Activated T-cell treated with anti-CD3 and anti-CD28 coated beads for 1 hour (primary cell): ENCODE data around the gene NPW.

Experiments used
- DNase-seq: peaks from one replicate; pipeline ENCODE4 v3.0.0-alpha.2; 2020; ENCODE audit warnings: low read depth

The NPW gene

DNA sequence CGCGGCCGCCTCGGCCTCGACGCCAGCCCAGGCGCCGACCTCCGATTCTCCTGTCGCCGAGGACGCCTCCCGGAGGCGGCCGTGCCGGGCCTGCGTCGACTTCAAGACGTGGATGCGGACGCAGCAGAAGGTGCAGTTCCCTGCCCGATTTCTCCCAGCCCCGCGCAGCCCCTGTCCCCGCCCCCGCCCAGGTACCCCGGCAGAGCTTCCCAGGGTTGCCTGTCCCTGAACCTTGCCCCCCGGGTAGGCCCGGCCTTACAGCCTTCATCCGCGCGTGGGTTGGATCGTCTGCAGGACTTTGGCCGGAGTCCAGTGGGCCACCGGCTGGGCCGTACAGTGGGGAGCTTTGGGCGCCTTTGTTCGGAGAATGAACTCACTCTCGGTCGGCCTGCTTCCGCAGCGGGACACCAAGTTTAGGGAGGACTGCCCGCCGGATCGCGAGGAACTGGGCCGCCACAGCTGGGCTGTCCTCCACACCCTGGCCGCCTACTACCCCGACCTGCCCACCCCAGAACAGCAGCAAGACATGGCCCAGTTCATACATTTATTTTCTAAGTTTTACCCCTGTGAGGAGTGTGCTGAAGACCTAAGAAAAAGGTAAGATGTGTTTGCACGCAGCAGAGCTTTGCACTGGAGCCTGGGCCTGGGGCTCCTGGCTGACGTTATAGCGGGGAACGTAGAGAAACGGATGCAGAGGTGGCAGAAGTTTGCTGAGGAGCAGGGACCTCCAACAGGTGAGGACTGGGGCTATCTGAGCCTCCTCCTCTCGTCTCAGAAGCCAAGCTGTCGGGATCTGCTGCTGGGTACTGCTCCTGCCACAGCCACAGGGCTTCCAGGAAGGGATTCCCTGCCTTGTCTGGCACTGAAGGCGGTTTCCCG lies 35.0 kb upstream of the NPW start:
- DNase-seq, result no peak

DNA sequence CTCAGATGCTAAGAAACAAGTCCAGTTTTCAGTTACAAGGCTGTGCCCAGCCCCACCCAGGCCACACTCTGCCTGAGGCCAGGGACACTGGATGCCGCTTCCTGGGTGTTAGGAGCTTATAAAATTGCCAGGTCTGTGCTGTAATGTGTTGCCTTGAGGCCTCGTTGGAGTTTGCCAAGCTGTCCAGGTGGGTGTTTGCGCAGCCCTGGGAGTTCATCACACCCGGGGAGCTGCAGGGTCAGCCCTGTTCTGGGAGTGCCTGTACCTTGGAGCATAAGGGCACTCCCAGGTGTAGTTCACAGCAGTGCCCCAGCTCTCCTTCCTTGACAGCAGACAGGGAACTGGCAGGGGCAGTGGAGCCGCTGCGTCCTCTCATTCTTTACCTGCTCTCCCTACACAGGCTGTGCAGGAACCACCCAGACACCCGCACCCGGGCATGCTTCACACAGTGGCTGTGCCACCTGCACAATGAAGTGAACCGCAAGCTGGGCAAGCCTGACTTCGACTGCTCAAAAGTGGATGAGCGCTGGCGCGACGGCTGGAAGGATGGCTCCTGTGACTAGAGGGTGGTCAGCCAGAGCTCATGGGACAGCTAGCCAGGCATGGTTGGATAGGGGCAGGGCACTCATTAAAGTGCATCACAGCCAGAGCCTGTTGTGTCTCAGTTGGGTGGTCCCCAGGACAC lies 34.0 kb upstream of the NPW start:
- DNase-seq, result no peak

DNA sequence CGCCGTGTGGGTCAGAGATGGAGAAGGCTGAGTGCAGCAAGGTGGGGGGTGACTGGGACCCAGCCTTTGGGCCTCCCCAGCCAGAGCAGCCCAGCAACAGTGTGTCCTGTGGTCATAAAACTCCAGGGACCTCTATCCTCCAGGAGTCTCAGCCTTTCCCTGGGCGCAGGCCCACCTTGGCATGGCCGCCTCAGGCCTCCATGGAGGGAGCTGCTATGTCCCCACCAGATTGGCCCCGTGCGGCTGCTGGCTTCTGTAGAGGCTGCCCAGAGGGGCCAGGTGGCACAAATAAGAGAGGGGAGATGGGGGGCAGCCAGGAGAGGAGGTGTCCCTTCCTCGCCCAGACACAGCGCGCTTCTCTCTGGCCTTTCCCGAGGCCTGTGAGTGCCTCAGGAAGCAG lies 32.4 kb upstream of the NPW start:
- no peak for DNase-seq

DNA sequence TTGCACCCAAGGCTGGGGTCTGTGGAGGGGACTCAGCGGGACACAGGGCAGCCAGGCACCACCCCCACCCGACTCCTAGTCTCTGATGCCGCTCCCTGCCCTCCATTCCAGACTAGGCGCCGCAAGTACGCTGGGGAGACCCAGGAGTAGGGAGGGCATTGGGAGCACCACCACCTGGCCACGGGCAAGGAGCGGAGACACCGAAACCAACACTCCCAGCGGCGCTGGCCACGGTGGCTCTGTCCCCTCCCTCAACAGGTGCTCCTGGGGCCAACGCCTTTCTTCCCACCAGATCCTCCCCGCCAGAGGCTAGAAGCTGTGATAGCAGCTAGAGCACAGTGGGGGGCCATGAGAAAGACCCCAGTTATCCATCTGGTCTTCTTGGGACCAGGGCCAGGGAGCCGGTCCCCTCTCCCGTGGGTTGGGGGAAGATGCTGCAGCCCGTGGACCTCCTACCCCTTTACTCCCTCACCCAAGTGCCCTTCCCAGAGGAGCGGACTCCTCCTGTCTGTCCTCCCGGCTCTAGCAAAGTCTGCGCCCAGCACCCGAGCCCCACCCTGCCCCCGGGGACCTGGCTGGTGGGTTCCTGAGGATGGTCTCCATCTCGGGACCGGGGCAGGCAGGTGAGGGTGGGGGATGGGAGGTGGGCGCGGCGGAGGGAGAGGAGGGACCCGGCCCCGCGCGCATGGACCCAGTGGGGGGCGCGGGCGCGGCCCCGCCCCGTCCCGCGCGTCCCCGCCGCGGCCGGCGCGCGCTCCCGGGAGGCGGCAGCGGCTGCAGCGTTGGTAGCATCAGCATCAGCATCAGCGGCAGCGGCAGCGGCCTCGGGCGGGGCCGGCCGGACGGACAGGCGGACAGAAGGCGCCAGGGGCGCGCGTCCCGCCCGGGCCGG lies 30.1 kb upstream of the NPW start, which contains the start of gene SYNGR3:
TSS of gene SYNGR3 (plus strand) at position 762 of the 892 bp plus-strand sequence. CDS start 133 bp downstream, outside the sequence.
- DNase-seq, result no peak

DNA sequence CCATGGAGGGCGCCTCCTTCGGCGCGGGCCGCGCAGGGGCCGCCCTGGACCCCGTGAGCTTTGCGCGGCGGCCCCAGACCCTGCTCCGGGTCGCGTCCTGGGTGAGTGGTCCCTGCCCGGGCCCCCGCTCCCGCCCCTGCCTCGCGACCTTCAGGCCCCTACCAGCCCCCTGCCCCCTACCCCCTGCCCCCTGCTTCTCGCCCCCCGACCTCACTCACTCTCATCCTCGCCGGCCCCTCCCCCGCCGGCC lies 29.6 kb upstream of the NPW start:
- DNase-seq, result no peak

DNA sequence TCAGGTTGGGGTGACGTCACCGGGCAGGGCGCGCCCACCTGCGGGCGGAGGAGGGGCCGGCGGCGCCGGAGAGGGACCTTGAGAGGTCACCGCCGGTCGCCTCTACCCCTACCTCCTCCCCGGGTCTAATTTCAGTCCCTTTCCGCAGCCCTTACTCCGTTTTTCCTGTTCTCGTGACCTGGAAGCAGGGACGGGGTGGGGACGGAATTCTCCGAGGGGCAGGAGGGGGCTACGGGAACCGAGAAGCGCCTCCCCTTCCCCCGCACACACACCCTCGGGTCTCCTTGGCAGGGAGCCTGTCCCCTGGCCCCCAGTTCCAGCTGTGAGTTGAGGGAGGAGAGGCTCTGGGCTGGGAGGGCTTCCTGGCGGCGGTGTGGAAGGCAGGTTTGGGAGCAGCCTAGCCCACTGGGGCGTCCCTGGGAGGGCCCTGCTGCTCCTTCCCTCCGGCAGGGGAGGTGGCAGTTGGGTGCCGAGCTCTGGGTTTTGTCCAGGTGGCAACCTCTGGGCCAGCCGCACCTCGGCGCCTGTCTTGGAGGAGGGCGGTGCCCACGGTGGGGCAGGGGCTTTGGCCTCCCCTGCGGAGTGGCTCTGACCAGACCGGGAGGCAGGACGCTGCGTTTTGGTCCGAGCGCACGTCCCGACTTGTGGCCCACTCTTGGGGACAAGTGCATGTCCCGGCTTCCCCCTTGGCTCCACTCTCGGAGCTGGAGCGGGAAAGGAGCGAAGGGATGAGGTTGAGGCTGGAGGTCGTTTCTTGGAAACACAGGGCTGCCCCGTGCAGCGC lies 29.0 kb upstream of the NPW start:
- no peak for DNase-seq

DNA sequence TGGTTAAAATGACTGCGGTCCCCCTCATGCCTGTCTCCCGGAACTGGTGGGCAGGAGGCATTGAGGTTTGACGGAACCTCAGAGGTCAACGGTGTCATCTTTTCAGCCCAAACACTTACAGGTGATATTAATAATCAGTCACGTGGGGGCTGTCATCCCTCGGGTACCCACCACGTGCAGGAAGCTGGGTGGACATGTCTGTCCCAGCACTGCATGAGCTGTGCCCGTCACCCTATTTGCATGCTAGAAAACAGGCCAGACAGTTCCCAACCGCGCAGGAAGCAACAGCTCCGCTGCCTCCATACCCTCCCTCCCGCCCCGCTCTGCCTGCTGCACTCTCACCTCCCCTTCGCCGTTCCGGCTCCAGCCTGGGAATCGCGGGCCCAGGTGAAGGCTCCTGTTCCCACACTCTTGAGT lies 28.4 kb upstream of the NPW start:
- peak; percentile 35 for DNase-seq

DNA sequence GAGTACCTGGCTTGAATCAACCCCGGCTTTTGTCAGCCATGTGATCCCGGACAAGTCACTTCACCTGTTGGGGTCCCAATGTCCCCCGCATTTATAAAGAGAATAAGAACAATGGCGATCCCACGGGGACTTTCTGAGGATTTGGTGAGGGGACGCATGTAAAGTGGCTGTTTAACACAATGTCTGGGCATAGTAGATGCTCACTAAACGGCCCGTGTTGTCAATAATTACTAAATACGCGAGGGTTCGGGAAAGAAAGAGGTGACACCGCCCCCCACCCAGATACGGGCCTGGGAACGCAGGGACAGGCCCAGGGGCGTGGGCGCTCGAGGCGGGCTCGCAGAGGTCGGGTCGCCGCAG lies 28.0 kb upstream of the NPW start:
- DNase-seq, result no peak

DNA sequence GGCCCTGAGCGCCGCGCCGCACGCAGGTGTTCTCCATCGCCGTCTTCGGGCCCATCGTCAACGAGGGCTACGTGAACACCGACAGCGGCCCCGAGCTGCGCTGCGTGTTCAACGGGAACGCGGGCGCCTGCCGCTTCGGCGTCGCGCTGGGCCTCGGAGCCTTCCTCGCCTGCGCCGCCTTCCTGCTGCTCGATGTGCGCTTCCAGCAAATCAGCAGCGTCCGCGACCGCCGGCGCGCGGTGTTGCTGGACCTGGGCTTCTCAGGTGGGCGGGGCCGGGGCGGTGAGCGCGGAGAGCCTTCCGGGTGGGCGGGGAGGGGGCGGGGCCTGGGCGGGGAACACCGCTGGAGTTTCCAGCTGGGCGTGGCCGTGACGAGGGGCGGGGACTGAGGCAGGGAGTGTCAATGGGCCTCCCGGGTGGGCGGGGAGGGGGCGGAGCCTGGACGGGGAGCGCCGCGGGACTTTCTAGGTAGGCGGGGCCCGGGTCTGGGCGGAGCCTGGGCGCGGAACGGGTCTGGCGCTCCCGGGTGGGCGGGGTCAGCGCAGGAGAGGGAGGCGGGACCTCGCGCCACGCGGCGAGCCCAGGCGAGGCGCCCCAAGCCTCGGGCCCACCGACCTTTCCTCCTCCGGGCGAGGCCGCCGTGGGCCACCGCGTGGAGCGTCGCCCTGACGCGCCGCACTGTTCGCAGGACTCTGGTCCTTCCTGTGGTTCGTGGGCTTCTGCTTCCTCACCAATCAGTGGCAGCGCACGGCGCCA lies 27.5 kb upstream of the NPW start:
- DNase-seq, result peak; percentile 99

DNA sequence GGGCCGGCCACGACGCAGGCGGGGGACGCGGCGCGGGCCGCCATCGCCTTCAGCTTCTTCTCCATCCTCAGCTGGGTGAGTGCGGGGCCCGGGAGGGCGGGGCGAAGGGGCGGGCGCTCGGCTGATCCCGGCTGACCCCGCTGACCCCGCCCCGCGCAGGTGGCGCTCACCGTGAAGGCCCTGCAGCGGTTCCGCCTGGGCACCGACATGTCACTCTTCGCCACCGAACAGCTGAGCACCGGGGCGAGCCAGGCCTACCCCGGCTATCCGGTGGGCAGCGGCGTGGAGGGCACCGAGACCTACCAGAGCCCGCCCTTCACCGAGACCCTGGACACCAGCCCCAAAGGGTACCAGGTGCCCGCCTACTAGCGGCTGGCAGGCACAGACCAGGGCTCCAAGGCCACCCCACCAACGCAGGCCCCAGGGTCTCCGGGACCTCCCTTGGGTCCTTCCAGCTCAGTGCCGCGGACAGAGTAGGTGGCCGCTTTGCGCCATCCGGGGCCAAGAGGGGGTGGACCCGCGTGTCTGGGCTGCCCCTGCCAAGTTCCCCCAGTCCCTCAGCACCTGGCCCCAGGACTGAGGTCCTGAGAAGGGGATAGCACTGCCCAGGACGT lies 26.8 kb upstream of the NPW start:
- no peak for DNase-seq

DNA sequence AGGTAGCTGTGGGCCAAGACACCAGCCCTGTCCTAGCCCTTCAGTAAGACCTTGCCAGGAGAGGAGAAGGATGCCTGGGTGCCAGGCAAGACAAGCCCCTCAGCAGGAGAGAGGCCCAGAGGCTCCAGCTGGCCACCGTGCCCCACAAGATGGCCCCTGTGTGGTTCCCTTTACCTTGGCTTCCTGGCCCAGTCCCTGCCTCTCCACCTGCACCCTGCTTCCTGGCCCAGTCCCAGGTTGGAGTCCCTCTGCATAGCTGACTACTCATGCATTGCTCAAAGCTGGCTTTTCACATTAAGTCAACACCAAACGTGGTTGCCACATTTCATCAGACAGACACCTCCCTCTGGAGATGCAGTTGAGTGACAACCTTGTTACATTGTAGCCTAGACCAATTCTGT lies 25.9 kb upstream of the NPW start:
- no peak for DNase-seq

DNA sequence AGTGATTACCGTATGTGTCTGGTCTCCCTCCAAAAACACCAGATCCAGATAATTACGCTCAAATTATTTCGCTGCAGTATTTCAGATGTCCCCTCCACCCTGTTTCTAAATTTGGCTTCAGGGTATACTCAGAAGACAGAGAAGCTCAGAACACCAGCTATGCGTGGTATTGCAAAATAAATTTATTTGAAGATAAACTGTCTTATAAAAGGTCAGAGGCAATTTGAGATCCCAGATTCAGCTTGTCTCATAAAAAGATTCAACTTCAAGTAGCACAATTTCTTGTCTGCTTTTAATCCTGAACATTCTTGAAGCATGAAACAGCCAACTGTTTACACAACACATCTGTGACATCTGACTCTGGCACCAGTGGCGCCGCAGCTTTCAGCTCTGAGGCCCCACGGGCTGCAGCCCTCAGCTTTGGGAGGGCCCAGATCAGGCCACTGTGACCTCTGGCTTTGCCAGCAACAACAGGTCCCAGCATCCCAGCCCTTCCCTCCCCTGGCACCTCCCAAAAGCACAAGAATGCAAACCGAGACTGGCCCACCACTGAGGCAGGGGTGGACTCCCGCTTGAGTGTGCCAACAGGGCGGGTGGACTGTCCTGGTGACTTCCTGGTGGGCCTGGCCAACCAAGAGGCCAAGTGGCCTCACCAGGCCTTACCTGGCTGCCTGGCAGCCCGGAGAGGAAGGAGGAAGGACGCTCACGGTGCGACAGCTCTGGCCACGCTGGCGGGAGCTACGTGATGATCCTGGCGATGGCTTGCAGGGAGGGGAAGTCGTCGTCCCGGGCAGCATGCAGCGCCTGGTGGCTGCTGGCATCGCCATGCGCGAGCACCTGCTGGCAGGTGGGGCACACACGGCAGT lies 21.9 kb upstream of the NPW start:
- no peak for DNase-seq

DNA sequence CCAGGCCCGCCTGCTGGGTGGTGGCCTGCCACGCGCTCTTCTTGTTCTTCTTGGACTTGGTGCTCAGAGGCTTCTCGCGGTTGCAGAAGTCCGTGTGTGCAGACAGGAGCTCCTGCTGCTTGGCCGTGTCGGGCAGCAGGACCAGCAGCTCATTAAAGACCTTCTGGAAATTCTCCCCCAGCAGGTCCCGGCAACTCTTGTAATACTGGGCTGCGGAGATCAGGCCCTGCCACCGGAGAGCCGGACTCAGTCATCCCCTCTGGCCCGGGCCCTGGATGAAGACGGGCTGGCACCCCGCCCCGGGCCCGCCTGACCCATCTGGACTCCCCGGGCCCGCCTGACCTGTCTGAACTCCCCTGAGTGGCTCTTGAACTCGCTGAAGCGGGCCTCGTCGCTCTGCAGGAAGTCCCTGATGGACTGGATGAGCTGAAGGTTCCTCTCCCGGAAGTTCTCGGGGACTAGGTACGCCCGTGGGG lies 21.2 kb upstream of the NPW start:
- DNase-seq, result no peak

DNA sequence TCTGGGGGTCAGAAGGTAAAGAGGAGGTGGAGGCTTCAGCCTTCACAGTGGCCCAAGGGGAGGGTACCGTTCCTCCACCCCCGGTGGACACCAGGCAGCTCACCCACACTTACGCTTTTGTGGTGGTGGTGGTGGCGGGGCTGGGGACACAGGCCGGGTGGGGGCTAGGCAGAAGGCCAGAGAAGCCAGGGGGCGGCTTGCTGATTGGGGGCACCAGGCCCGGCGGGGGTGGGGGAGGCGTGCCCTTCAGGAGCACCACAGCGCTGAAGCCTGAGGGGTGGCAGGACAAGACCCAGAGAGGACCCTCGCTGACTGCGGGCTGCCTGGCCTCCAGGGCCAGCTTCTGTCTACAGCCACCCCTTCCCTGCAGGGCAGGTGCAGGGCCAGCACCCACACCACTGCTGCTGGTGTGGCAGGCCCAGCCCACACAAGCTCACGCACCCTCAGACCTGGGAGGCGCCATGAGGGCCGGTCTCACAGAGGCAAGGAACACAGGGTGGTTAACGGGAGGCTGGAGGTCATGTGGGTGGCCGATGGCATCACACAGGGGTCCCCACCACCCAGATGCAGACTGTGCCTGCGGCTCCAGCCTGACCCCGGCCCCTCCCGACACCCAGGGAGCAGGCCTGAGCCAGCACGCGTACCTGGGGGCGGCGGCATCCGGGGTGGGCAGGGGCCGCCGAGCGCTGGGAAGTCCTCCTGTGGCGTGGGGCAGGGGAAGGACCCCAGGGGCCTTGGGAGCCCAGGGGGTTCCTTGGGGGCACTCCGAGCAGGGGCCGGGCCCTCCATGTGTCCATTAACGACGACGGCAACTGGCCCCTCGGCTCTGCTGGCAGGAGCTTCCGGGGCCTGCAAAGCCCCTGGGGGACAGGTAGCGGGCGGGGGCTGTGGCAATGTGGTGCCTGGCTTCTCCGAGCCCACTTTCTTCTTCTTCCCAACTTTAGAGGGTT lies 20.5 kb upstream of the NPW start:
- DNase-seq, result no peak

DNA sequence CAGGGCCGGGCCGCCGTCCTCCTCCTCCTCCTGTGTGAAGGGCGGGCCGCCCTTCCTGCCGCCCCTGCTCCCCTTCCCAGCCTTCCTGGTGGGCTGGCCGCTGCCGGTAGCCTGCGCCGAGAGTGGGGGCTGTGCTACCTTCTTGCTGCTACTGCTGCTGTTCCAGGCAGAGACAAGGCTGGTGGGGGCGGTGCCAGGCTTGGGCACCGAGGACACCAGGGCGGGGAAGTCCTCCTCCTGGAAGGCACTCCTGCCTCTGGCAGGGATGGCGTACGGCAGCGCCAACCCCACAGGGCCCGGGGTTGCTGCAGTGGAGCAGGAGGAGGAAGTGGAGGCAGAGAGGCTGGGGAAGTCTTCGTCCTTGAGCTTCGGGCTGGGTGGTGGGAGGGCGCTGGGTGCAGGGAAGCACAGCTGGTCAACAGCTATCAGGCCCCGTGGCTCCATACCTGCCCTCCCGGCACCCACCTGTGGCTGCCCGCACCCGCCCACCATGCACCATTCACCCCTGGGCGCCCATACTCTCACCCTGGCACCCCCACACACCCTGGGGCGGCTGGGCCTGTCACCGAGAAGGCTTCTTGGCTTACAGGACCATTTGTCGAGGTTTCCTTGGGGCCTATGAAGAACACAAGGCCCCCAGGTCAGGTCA lies 19.6 kb upstream of the NPW start:
- no peak for DNase-seq

DNA sequence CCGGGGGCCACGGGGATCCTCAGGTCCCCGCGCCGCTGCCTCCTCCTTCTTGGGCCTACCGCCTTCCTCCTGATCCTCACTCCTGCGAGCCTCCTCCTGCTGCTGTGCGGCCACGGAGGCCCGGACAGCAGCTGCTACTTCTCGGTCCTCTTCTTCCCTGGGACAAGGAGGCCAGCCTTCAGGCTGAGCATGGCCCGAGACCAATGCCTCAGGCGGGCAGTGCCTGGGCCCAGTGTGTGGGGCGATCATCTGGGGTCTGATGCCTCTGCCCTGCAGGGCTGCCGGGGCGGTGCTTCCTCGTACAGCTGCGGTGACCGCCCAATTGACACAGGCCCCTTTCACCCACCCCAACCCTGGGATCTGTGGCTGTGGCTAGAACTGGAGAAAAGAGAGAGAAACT lies 18.6 kb upstream of the NPW start:
- DNase-seq, result no peak

DNA sequence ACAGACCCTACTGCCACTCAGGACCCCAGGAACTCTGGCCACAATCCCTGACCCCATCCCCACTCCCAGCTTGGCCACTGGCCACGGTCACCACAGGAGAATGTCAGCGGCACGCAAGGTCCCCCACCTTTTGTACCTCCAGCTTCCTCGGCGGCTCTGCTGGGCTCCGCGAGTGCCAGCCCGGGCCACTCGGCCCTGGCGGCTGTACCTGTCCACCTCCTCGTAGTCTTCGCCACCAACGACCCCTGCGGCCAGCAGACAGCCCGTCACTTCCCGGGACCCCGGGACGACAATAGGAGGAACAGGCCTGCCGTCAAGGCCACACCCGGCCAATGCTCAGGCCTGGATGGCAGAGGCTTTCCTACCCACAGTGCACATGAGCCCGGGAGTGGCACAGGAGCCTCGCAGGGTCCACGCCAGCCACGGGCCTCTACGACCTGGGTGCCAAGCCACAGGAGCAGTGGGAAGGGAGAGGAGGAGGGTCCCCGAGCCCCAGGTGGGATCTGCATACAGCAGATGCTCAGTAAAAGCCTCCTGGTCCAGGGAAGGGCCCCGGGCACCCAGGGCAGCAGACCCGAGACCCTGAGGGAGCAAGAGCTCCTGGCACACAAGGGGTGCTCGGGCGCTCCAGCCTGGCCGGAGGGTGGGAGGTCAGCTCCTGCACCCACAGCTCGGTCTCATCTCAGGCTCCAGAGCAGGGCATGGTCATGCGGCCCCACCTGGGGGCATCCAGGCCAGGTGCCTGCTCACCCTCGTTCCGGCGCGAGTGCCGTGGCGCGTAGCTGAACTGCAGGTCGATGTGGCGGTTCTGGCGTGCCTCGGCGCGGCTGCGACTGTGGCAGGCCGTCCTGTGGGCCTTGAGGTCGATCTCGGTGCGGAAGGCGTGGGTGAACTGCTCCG lies 17.9 kb upstream of the NPW start:
- DNase-seq, result no peak
